Measurements from ENCODE around the gene ST6GAL1.
A peak's percentile ranks its signal among the peaks of the same experiment; 100 is the strongest.

The ST6GAL1 gene

DNA sequence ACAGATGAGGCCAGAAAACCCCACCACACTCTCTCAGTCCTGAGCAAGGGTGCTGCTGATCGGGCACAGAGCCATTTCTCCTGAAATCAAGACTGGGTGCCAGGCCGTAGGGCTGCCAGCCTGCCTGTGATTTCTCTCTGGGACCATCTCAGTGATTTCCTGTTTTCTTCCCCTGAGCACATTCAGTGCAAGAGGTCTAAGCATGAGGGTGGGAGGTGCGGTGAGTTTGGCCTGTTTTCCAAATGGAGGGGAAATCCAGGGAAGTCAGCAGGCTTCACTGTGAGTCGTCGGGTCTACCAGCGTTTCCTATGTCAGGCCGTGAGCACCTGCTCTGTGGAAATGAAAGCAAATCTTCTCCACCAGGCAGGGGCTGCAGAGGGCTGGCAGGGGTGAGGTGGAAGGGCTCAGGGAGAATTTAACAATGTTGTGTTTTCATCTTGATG is 82.3 kb downstream of the ST6GAL1 start:
- Histone ChIP-seq H3K4me1 (peaks cover 0 to 61% (median 22%) of the 10 kb centered on the region in 4 donors), H3K27ac (peak overlapping the region; percentile 52 to 68), H3K36me3 (no peaks in the 10 kb centered on the region), H3K4me3 (no peak overlapping the region), H3K27me3 (no peaks in the 10 kb centered on the region), H3K9me3 (no peaks in the 10 kb centered on the region)
- intact Hi-C loops (cut with DNase I; ENCODE audit: low total_unique reads), result no loop called here
- peak; percentile 46 to 73 for DNase-seq
- TF ChIP-seq, protein P1, sequence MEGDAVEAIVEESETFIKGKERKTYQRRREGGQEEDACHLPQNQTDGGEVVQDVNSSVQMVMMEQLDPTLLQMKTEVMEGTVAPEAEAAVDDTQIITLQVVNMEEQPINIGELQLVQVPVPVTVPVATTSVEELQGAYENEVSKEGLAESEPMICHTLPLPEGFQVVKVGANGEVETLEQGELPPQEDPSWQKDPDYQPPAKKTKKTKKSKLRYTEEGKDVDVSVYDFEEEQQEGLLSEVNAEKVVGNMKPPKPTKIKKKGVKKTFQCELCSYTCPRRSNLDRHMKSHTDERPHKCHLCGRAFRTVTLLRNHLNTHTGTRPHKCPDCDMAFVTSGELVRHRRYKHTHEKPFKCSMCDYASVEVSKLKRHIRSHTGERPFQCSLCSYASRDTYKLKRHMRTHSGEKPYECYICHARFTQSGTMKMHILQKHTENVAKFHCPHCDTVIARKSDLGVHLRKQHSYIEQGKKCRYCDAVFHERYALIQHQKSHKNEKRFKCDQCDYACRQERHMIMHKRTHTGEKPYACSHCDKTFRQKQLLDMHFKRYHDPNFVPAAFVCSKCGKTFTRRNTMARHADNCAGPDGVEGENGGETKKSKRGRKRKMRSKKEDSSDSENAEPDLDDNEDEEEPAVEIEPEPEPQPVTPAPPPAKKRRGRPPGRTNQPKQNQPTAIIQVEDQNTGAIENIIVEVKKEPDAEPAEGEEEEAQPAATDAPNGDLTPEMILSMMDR (IDR thresholded peaks at IDR 0.05), result no peak

DNA sequence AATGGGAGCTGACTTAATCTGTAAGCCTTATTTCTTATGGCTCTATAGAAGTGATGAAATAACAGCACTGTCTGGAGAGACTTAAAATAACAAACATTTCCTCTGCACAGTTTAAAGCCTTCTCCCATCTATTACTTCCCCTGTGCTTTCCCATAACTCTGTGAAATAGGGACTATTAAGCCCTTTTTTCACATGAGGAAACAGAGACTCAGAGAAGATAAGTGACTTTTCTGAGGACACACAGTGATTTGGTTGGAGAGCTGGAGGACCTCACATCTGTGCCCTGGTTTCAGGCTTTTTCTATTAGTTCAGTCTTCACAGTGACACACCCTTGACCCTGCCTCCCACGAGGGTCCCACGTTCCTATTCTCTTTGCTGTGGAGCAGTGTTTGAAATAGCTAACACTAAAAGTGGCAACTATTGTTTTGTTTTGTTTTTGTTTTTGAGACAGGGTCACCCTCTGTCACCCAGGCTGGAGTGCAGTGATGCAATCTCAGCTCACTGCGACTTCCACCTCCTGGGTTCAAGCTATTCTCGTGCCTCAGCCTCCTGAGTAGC is 82.9 kb downstream of the ST6GAL1 start:
- H3K36me3 ChIP-seq, result no peaks in the 10 kb centered on the region
- H3K4me1 ChIP-seq, result peaks cover 0 to 64% (median 22%) of the 10 kb centered on the region in 4 donors
- H3K27me3 ChIP-seq, result no peaks in the 10 kb centered on the region
- TF ChIP-seq, protein P1 (IDR thresholded peaks at IDR 0.05), result no peak
- H3K9me3 ChIP-seq, result no peaks in the 10 kb centered on the region
- H3K4me3 ChIP-seq, result no peak overlapping the region
- intact Hi-C loops (cut with DNase I; ENCODE audit: low total_unique reads), result no loop called here
- no peak for DNase-seq
- H3K27ac ChIP-seq, result peak overlapping the region; percentile 52 to 68

DNA sequence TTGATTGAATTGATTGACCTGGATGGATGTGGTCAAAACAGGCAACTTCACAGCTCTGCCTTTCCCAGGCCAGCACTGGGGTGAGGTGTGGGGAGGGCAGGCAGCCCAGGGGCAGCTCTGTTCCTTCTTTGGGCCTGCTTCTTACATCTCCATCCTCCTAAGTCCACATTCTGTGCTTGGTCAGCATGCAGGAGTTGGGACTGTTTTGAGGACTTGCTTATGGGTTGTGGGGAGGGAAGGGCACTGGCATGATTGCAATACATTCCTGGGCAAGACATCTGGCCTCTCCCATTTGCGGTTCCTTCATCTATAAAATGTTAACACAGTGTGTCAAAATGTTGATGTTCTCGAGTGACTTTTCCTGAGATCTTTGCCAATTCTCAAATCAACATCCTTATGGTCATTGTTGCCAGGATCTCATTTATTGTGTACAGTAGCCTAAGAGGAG is 84.1 kb downstream of the ST6GAL1 start:
- H3K36me3 ChIP-seq, result no peaks in the 10 kb centered on the region
- intact Hi-C loops (cut with DNase I; ENCODE audit: low total_unique reads), result no loop called here
- DNase-seq, result peak; percentile 41 to 59
- no peaks in the 10 kb centered on the region for H3K9me3 ChIP-seq
- H3K4me1 ChIP-seq, result peaks cover 0 to 64% (median 22%) of the 10 kb centered on the region in 4 donors
- TF ChIP-seq, protein P1 (IDR thresholded peaks at IDR 0.05), result no peak
- no peak overlapping the region for H3K4me3 ChIP-seq
- H3K27ac ChIP-seq, result peak overlapping the region; percentile 14 to 52
- no peaks in the 10 kb centered on the region for H3K27me3 ChIP-seq

DNA sequence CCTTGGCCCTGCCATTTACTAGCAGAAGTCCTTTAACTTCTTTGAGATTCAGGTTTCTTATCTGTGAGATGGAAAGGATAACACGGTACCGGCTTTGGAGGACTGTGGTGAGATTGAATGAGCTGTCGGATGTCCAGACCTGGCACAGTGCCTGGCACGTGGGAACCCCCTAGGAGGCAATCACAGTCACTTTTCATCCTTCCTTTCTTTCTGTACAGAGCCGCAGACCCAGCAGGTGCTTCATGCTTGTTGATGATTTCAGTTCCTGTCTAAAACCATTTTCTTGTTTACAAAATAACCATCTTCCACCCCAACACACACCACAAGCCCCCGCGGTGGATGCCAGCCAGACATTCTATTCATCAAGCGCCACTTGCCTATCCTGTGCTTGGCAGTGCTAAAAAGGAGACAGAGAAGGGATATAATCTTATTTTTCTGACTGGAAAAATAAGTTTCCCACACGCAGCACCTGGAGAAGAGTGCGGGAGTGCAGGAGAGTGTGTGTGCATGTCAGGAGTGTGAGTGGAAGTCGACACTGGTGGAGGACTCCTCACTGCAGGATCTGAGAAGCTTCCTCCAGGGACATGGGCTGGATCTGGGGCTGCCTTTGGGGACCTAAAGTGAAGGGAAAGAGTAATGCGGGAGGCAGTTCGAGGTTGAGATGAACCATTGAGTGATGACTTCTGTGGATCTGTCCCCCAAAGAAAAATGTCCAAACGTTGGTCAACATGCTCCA is 85.7 kb downstream of the ST6GAL1 start:
- no peaks in the 10 kb centered on the region for H3K9me3 ChIP-seq
- DNase-seq, result peak in 1 of 2 donors; percentile 53
- no peaks in the 10 kb centered on the region for H3K27me3 ChIP-seq
- peaks cover 0 to 58% (median 22%) of the 10 kb centered on the region in 4 donors for H3K4me1 ChIP-seq
- intact Hi-C loops (cut with DNase I; ENCODE audit: low total_unique reads), result no loop called here
- TF ChIP-seq, protein P1 (IDR thresholded peaks at IDR 0.05), result no peak
- no peaks in the 10 kb centered on the region for H3K36me3 ChIP-seq
- no peak overlapping the region for H3K27ac ChIP-seq
- H3K4me3 ChIP-seq, result no peak overlapping the region

DNA sequence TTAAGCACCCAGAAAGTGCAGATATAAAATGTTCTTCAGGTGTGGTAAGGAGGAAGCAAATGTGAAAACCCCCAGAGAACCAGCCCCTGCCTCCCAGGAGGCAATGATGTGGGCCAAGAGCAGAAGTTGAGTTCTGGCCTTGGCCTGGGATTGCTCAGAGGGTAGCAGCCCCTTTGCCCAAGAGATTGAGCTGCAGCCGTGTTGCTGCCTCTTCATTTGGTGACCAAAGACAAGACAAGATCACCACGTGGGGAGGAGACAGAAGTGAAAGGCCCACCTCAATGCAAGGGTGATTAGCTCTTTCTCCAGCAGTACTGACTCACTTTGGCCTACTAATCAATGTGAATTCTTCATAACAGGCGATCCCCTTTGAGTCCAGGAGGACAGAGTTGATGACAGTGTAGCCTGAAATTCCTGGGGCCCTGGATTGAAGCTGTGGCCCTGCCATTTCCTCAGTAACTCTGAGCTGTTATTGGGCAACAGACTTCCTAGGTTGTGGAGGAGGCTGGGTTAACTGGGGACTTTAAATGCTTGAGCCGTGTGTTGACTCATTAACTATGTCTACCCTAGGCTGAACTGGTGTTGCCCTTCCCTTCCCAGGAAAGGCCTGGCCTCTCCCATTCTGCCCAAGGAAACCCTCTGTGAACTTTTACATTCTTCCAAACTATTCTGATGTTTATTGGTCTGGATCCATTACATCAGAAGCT is 86.5 kb downstream of the ST6GAL1 start:
- intact Hi-C loops (cut with DNase I; ENCODE audit: low total_unique reads), result no loop called here
- Histone ChIP-seq H3K9me3 (no peaks in the 10 kb centered on the region), H3K27me3 (no peaks in the 10 kb centered on the region), H3K4me1 (peaks cover 0 to 53% (median 22%) of the 10 kb centered on the region in 4 donors), H3K36me3 (no peaks in the 10 kb centered on the region), H3K27ac (no peak overlapping the region), H3K4me3 (no peak overlapping the region)
- DNase-seq, result peak in 1 of 2 donors; percentile 48
- TF ChIP-seq, protein P1 (IDR thresholded peaks at IDR 0.05), result no peak

Data from tibial artery (tissue), 4 donors.